SK-N-DZ (cell line): ENCODE results near the gene ERBB2.
"Not testable (repeated sequence)": the region's sequence is repeated elsewhere in the genome, so short reads cannot be mapped to it uniquely, and the experiment has no call there.

ENCODE experiments used
- DNase-seq: peaks from one replicate; pipeline ENCODE4 v3.0.0-alpha.2; 2015; ENCODE audit warnings: low spot score
- small RNA-seq, 2 experiments: library from RNA; depleted of rRNA; stranded (forward); fragments of <200 nt; gene quantifications; one replicate each; pipeline ENCODE3, GENCODE V24; 2014

ERBB2 gene

DNA sequence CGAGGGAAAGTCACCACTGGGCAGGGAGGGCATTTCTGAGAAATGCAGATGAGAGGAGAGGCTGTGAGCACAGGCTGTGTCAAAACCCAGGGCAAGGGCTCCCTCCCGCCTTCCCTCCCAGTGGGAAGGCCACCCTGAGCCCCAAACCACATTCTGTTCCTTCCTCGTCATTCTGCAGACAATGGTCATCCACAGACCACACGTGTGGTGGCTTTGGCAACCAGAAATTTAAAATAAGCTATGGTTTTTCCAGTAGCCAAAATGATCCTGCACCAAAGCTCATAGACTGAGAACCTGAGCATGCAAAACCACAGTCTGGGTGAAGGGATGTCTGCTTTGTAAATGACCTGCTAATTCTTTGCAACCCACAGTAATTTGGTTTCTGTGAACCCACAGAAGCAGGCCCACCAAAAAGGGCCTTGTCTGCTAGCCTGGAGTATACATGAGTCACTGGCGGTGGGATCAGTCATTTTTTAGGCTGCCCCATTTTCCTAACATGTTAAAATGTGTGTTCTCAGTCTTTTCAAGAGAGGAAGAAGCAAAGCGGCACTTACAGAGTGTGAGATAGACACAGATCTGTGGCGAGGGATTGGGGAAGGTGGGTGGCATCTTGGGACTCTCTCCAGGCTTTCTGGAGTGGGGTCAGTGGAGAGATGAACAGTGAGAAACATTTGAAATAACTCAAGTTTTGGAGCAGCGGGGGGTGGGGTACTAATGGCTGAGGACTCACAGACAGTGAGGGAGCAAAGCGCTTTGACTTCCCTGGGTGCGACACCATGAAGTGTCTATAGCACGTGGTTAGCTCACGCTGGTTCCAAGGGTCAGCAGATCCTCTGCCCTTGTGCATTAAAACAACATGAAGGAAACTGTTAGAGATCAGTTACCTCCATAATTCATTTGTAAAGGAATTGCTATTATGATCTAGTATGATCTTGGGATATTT is 58.3 kb downstream of the ERBB2 start:
- DNase-seq = no peak

DNA sequence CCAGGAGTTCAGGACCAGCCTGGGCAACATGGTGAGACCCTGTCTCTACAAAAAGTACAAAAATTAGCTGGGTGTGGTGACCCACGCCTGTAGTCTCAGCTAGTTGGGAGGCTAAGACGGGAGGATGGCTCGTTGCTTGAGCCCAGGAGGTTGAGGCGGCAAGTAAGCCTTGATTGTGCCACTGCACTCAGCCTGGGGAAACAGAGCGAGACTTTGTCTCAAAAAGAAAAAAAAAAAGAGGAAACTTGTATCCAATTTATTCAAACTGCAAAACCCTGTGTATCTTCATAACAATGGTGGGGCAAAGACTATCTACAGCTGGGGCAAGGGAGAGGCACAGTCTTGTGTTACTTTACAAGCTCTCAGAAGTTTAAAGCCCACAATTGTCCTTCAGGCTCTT is 59.3 kb downstream of the ERBB2 start:
- no peak for DNase-seq

DNA sequence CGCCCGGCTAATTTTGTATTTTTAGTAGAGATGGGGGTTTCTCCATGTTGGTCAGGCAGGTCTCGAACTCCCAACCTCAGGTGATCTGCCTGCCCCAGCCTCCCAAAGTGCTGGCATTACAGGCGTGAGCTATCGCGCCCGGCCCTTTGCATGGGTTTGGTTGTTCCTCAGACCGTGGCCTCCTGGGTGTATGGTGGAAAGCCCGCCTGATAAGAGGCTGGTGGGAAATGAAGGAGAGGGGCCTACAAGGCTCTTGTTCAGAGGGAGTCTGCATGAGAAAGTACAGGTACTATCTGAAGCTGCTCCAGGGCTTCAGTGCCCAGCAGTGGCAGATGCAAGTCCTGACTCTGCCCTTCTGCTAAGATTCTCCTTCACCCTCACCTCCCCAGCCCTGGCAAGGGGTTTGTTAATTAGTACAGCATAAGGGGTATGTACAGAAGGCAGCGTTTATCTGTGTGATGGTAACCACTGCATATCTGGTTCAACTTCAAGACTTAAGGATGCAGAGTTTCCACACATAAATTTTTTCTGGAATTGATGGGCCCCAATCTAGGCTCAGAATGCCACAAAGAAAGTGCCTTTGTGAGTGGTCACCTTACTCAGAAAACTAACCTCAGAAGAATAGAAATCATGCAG is 62.1 kb downstream of the ERBB2 start:
- no peak for DNase-seq

DNA sequence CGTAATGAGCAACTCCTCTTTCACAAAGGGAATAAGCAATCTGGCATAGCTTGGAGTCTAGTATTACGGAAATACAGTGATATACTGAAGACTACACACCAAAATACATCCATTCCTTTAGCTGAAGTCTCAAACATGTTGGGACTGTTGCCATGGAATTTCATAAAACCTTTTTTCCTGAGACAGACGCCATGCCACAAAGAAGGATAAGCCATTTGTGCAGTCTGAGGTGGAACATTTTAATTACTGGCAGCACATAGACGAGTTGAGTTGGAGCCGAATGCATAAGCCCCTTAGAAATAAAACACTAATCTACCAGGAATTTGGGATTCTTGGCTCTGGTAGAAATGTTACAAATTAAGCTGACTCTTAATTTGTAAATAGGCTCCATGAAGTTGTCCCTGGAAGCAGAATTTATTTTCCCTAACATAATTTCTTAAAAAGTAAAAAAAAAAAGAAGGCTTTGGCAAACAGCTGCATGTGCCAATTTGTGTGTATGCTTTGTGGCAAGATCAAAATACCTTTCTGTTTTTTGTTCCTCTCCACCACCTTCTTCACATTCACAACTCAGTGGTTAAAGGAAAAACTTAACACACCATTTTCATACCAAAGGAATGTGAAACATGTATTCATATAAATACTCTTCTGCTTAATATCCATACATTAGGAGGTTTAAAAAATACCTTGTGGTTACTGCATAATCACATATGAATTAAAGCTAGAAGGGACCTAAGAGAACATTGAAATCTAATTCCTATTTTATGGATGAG is 63.4 kb downstream of the ERBB2 start:
- no peak for DNase-seq

DNA sequence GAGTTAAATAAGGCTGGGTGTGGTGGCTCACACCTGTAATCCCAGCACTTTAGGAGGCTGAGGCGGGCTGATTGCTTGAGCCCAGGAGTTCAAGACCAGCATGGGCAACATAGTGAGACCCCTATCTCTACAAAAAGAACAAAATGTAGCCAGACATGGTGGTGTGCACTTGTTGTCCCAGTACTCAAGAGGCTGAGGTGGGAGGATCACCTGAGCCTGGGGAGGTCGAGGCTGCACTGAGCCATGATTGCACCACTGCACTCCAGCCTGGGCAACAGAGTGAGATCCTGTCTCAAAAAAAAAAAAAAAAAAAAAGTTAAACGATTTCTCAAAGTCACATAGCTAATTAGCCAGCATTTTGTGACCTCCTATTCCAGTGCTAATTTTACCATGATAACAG is 64.3 kb downstream of the ERBB2 start:
- not testable (repeated sequence) for DNase-seq

DNA sequence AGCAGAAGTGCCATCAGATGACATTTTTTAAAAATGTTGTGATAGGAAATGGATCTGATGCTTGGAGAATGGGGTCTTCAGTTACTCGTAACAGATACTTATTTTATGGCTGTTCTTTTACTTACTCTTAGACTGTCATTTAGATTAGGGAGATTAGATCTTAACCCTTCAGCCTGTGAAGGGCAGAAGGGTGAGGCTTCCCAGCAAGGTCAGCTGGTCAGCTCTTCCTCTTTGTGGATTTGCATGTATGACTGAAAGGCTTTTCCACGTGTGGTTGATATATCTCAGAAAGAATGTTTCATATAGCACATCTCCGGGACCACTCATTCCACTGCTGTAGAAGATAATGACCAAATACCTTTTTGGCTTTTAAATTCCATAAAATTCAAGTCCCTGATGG is 65.3 kb downstream of the ERBB2 start:
- DNase-seq = no peak

DNA sequence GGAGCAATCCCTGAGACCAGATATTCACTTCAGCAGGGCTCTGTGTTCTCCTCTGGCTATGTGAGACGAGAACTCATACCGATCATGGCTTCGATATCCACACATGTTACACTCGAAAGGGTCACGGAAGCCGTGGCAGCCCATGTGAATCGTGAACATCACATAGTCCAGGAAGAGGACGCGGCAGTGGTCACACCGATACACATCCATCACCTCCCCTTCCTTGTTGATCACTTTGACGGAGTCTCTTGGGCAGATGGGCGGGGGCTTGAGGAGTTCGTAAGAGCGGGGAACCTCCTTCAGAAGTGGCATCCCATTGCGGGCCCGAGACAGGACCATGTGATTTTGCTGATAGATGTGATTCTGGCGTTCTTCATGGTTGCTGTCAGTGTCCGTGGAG is 65.9 kb downstream of the ERBB2 start:
- no peak for DNase-seq

DNA sequence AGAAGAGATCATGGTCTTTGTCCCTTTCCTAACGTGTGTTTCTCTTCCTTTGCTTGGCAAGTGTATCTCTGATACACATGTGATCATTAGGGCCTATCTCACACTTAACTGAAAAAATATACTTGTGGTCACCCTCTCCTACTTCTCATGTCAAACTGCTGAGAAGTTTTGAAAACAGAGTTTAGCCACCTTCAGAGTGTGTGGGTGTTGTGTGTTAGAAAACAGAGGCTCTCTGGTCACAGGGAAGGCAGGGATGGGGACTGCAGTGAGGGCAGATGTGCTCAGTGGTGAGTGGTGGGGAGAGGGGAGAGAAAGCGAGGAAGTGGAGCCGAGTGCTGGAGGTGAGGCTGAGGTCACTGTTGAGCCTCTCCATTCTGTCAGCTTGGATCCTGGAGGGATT is 67.3 kb downstream of the ERBB2 start:
- DNase-seq = no peak

DNA sequence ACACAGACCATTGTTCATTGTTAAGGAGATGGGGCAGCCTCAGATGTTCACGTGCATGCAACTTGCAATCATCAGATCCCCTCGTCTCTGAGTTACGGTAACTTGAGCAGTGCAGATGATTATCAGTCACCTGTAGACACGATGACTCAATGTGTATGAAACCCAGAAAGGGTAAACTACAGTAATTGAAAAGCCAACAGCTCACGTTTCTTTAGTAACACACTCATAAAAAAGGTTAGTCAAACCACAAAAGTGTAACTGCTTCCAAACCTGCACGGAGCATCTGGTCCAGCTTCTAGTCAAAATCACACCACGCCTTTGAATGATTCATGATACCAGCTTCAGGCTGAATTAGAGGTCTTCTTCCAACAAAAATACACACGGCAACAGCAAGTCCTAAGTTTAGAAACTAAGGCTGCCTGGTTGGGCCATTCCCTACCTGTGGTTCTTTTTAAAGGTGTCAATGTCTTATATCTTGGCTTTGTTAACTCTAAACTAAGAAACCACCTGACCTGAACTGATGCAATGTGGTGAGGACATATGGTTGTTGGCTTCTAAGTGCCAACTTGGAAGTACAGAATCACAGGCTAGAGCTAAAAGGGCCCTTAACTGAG is 70.2 kb downstream of the ERBB2 start:
- no peak for DNase-seq

DNA sequence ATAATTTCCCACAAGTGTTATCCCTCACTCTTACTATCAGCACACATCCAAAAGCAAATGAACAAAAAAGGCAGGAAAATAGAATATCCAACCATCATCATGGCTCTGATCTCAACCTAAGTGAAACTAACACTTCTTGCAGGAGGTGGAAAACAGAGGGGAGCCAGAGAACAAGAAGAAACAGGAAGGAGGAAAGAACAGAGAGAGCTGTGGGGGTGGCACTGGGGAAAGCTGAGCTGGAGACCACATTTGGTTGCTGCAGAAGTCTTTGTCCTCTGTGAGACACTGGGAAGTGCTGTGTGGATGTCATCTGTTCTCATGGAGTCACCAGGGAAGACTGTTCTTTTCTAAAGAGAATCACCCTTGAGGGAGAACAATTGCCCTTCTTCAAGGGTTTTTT is 72.6 kb downstream of the ERBB2 start:
- DNase-seq = no peak

DNA sequence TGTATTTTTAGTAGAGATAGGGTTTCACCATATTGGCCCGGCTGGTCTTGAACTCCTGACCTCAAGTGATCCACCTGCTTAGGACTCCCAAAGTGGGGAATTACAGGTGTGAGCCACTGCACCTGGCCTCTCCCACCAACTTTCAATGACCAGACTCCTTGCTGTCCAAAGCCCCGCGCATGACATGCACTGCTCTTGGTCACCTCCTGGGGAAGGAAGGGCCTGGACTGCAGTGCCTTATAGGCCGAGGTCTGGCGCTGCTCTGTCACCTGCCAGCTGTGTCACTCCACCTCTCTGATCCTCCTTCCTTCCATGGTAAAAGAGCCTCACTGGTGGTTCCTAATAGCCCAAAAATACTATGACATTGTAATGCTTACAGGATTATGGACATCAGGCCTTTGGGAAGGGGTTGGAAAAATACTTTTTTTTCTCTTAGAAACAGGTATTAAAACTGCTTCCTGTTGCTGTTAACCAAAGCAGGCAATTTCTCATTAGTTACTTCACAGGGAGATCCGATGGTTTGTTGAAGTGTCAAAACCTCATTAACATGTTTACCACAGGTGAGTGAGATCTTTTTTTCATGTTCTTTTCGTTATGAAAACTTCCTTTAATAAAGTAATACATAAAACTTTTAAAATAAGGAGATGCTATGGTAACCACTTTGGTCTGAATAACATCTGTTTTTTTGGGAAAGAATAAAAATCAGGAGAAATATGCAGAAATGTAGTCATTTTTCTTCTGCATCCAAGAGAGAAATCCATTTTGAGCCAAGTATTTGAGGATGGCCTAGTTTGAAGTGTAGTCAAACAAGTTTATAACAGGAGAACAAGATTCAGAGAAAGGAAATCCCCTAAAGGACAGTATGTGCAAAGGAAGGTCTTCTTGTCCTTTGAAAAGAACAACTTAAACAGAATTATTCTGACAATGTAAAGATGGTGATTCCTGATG is 73.4 kb downstream of the ERBB2 start:
- DNase-seq = no peak

DNA sequence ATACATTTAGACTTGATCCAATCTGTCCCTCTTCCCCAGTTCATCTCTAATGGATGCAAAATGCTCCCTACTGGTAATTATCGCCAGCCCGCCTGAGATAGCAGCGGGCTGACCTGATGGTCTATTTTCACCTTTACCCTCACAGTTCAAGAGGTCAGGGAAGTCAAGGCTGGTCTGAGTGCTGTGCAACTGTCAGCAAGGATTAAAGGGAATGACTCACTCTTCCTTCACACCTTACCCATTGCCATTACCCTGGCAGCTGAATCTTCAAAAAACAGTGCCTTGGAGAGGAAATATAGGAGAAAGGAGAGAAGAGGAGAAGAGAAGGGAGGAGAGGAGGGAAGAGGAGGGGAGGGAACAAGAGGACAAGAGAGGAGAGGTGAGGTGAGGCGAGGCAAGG is 74.2 kb downstream of the ERBB2 start:
- DNase-seq = no peak

DNA sequence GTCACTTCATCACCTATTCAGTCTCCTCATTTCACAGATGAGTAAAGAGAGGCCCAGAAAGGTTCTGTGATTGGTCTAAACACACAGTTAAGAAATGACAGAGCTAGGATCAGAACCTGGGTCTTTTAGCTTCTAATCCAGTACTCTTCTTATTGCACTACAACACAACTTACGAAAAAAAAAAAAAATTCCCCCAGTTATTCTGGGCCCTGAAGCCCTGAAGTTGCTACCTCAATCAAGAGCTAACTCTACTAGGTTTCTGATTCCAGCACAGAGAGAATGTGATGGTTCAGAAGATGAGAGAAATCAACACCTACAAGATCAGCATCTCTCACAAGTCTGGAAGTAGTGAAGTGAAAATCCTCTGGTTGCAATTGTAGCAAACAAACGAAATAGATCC is 75.2 kb downstream of the ERBB2 start:
- no peak for DNase-seq

DNA sequence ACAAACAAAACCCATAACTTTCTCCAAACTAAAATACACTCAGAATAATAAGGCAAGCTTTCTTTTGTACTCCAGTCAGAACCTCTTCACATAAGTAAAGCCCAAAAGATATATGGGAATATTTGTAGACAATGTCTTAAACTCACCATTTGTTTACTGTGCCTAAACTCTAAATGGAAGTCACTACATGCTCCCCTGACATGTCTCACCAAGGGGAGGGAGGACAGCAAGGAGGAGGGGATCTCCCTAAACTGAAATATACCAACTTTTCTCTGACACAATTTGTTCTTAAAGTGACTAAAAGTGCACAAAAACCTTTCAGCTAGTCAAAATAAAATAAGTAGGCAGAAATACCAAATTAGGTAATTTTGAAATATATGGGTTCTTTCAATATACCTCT is 76.4 kb downstream of the ERBB2 start:
- no peak for DNase-seq

DNA sequence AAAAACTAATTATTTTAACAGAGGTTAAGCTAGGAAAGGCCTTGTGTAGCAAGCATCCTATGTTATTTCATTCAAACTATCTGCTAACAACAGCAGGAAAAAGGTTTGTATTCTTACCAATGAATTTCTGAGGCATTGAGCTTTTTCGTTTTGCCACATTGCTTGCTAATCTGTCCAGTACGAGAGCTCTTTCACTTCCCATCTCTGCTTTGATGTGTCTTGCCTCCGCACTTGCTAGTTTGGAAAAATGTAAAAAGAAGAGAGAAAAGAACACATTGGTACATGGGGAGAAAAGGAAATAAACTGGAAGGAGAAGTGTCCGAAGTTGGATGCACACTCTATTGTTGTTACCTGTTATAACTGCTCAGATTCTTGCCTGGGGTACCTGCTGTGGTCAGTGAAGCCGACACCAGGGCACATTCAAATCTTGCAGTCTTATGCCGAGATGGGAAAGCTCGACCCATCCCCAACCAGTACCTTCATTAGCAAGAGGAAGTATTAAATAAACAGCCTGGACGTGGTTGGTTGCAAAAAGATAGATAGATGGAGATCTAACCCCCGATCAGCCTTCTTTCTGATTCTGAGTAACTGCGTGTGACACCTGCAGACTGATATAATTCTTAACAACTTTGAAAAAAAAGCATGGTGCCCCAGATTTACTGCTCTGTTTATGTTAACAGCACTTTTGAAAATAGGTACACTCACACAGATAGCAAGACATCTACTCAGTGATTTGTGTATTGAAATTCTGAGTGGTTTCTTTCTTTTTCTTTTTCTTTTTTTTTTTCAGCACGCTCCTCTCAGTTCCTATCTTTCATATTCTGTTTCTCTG is 77.9 kb downstream of the ERBB2 start:
- no peak for DNase-seq

Small RNA genes within 50 kb of the gene (small RNA-seq; reads per million reads assigned to genes)
- 0 reads per million in 2 experiments for gene MIR4728
